CD4-positive, alpha-beta T cell treated with Interleukin-6 for 4 hours (primary cell): ENCODE data around the gene RASAL1.

ENCODE experiments used
- DNase-seq: peaks from one replicate; pipeline ENCODE4 v3.0.0-alpha.2; 2020; ENCODE audit warnings: mixed read lengths

The RASAL1 gene

DNA sequence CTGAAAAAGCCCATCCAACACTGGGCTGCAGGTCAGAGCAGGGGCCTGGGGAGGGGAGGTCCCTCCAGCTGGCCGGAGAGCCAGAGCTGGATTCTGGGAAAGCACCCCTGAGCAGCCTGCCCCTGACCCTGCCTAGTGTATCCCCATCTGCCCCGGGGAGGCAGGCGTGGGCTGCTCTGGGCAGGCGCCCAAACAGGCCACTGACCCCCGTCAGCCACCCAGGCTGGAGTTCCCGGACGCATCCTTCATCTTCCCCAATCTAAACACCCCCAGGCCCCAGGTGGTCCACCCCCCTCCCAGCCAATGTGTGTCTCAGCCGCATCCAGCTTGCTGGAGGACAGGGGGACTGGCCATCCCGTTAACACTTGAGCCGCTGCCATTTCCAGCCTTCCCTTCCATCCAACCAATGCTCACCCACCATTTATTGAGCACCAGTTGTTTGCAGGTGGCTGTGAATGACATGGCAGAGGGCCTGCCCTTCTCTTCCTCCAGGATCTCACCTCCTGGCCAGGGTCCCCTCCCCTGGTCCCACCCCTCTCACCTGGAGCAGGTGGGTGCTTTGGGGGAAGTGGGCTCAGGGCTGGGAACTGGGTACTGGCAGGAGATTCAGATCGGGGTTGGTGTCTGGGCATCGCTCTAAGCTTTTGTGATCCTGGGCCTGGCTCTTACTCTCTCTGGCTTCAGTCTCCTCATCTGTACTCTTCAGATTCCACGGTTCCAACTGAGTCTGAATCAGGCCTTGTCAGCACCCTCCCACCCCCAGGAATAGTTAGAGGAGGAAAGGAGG lies 79.8 kb downstream of the RASAL1 start:
- DNase-seq: no peak

DNA sequence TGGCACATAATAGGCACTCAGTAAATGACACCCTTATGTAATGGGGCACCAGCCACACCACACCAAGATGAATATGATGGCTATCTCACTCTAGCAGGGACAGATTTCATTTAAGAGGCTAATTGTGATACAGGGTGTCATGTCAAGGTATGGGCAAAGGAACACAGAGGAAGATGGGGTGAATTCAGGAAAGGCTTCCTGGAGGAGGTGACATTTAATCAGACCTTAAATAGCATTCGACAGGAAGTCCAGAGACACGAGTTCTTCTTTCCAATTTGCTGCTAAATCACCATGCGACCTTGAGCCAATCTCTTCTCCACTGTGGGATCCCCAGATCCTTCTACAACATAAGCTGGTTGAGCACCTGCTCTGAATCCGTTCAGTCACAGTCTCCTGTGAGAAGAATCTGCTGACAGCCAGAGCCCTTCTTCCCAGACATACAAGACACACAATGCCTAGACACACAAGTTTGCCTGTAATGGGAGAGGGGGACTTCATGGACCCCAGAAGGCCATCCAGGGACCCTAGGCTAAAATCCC lies 80.5 kb downstream of the RASAL1 start:
- DNase-seq: no peak

DNA sequence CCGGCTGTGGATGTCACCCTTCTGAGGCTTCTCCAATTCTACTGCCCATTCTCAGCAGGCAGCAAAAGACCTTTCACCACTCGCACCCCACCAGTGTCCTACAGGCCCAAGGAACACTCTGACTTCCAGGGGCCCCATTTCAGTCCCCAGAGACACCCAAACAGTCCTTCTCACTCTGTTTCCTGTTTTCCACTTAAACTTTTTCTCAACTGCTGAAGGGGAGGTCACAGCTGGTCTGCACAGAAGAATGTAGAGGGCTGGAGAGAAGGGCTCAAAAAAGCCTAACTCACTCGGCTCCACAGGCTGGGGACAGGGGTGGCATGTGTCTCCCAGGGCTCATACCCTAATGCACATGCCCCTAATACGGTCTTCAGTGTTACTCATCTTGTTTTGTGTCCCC lies 83.2 kb downstream of the RASAL1 start:
- DNase-seq: no peak

DNA sequence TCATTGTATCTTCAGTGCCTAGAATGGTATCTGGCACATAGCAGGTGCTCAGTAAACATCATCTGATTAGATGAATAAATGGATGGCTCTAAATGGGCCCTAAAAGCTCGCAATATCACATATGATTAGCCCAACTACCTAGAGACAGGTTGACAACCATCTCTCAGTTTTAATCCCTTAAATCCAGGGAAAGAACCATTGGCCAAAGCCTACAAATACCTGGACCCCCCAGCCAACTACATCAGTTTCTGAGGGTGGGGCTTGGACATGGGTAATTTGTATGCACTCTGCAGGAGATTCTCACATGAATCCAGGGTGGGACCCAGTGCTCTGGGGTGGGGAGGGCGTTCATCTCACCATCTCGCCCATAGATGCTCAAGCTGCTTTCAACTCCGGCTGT lies 83.8 kb downstream of the RASAL1 start:
- DNase-seq: no peak

DNA sequence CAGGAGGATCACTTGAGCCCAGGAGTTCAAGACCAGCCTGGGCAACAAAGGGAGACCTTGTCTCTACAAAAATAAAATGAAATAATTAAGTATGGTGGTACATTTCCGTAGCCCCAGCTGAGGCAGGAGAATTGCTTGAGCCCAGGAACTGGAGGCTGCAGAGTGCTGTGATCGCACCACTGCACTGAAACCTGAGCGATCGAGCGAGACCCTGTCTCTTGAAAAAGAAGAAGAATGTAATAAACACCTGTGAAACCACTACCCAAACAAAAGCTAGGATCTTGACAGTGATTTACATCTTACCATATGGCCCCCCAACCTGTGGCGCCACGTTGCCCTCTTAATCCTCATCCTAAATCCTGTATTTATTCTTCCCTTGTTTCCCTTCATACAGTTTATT lies 84.8 kb downstream of the RASAL1 start:
- DNase-seq: no peak

DNA sequence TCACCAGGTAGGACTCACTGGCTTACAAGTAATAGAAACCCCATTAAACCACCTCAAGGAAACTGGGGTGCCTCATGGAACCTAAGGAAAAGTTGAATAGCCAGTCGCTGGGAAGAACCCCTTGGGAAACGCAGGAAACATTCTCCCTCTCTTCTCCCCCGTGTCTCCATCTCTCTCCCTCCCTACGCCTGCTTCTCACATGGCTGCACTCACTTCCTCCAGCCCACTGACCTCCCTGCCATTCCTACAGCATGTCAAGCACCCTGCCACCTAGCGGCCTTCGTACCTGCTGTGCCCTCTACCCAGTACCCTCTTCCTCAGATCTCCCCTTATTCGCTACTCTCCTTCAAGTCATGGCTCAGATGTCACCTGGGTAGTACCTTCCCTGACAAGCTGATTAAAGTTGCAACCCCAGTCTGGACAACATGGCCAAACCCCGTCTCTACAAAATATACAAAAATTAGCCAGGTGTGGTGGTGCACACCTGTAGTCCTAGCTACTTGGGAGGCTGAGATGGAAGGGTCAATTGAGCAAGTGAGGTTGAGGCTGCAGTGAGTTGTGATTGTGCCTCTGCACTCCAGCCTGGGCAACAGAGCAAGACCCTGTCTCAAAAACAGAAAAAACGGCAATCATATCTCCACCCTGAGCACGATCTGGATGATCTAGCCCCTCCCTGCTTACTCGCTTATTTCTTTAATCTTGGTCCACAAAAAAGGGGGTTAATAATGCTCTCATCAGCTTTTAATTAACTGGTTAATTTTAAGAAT lies 85.4 kb downstream of the RASAL1 start:
- peak; percentile 16 for DNase-seq
